GM23338 (cell line): ENCODE data around the gene ZNF804A. TPM values are rescaled to one million over a fixed set of nuclear protein-coding genes. Genes with fewer than 3 reads are reported as not detected.

Experiments
- ATAC-seq: fragments of 200-7000 bp; cut with Tn5 transposase; 3 replicates; pipeline ENCODE4 v1.9.1; 2020
- DNase-seq: peaks from one replicate; pipeline ENCODE4 v3.0.0-alpha.2; 2015; ENCODE audit warnings: low spot score
- H2AFZ ChIP-seq: fragments of 200-600 bp; sonication (generic); 2 replicates; pipeline ENCODE4 v1.8.0; 2016; ENCODE audit warnings: antibody characterized with exemption, mild to moderate bottlenecking, moderate library complexity
- H3F3A ChIP-seq: fragments of 200-600 bp; sonication (generic); replicated peaks from 2 replicates; pipeline ENCODE4 v1.8.0; 2017; ENCODE audit warnings: antibody characterized with exemption, mixed run types, low read depth
- H3K27ac ChIP-seq: fragments of 200-600 bp; sonication (generic); 2 replicates; pipeline ENCODE4 v1.6.1; 2016; ENCODE audit warnings: low read depth
- H3K27me3 ChIP-seq: fragments of 200-600 bp; sonication (generic); 2 replicates; pipeline ENCODE4 v1.8.0; 2016; ENCODE audit warnings: mild to moderate bottlenecking, mixed run types, moderate library complexity; ENCODE audit not compliant: insufficient read depth
- H3K36me3 ChIP-seq: fragments of 200-600 bp; sonication (generic); 2 replicates; pipeline ENCODE4 v1.8.0; 2016; ENCODE audit warnings: mild to moderate bottlenecking; ENCODE audit not compliant: insufficient read depth
- H3K4me1 ChIP-seq: fragments of 200-600 bp; sonication (generic); 2 replicates; pipeline ENCODE4 v1.8.0; 2016; ENCODE audit warnings: mild to moderate bottlenecking, moderate library complexity; ENCODE audit not compliant: insufficient read depth
- H3K4me2 ChIP-seq: fragments of 200-600 bp; sonication (generic); 2 replicates; pipeline ENCODE4 v1.7.1; 2017; ENCODE audit warnings: mixed run types
- H3K4me3 ChIP-seq: fragments of 200-600 bp; sonication (generic); 2 replicates; pipeline ENCODE4 v1.6.1; 2016; ENCODE audit warnings: mixed run types
- H3K79me2 ChIP-seq: fragments of 200-600 bp; sonication (generic); replicated peaks from 2 replicates; pipeline ENCODE4 v1.8.0; 2017; ENCODE audit warnings: mild to moderate bottlenecking; ENCODE audit not compliant: insufficient read depth
- H3K9me2 ChIP-seq: fragments of 200-600 bp; sonication (generic); 2 replicates; pipeline ENCODE4 v1.8.0; 2017; ENCODE audit not compliant: insufficient read depth
- H4K20me1 ChIP-seq: fragments of 200-600 bp; sonication (generic); replicated peaks from 2 replicates; pipeline ENCODE4 v1.8.0; 2017; ENCODE audit warnings: mild to moderate bottlenecking; ENCODE audit not compliant: insufficient read depth
- H3K27ac Mint-ChIP-seq: 2 replicates; pipeline ENCODE4 v1.8.0; 2020; ENCODE audit warnings: inconsistent platforms, mild to moderate bottlenecking, moderate library complexity, mixed read lengths
- H3K27me3 Mint-ChIP-seq: 3 replicates; pipeline ENCODE4 v1.8.0; 2022; ENCODE audit warnings: low read depth, mild to moderate bottlenecking, moderate library complexity, mixed read lengths, inconsistent platforms; ENCODE audit not compliant: insufficient read depth, poor library complexity
- H3K36me3 Mint-ChIP-seq: 3 replicates; pipeline ENCODE4 v1.8.0; 2021; ENCODE audit warnings: low read depth, mild to moderate bottlenecking, inconsistent platforms, moderate library complexity, mixed read lengths
- H3K4me1 Mint-ChIP-seq: 3 replicates; pipeline ENCODE4 v1.8.0; 2020; ENCODE audit warnings: mild to moderate bottlenecking, inconsistent platforms, mixed read lengths
- H3K4me3 Mint-ChIP-seq: 3 replicates; pipeline ENCODE4 v1.8.0; 2021; ENCODE audit warnings: moderate library complexity, mild to moderate bottlenecking, inconsistent platforms, mixed read lengths
- H3K9me3 Mint-ChIP-seq: 3 replicates; pipeline ENCODE4 v1.8.0; 2020; ENCODE audit warnings: moderate library complexity, mild to moderate bottlenecking, inconsistent platforms, mixed read lengths
- CREB1 ChIP-seq: fragments of 250-450 bp; sonication (Bioruptor Pico); IDR thresholded peaks from 2 replicates; pipeline ENCODE4 v1.5.0; 2020; ENCODE audit warnings: low read depth, mild to moderate bottlenecking, moderate library complexity
- CTCF ChIP-seq, 2 experiments: fragments of 200-600 bp in 1 of 2; sonication (generic) in 1 of 2; conservative IDR thresholded peaks; 2 replicates each; pipeline versions ENCODE4 v1.5.1 to v1.6.1; 2016 to 2017; ENCODE audit warnings: antibody characterized with exemption in 2 of 2, low read depth in 2 of 2, mild to moderate bottlenecking in 2 of 2, moderate library complexity in 1 of 2
- EZH2phosphoT487 ChIP-seq: fragments of 200-600 bp; sonication (generic); IDR thresholded peaks from one replicate; pipeline ENCODE4 v1.8.1; 2018; ENCODE audit warnings: antibody characterized with exemption; ENCODE audit not compliant: unreplicated experiment
- JUNB ChIP-seq: IDR thresholded peaks from one replicate; pipeline ENCODE4 v1.6.1; 2016; ENCODE audit warnings: antibody characterized with exemption; ENCODE audit not compliant: unreplicated experiment
- POLR2AphosphoS5 ChIP-seq: IDR thresholded peaks from 2 replicates; pipeline ENCODE4 v1.6.1; 2016; ENCODE audit warnings: antibody characterized with exemption, low read depth
- REST ChIP-seq: IDR thresholded peaks from one replicate; pipeline ENCODE4 v1.6.1; 2018; ENCODE audit warnings: antibody characterized with exemption; ENCODE audit not compliant: unreplicated experiment
- ZNF114 ChIP-seq: fragments of 250-450 bp; sonication (Bioruptor Pico); IDR thresholded peaks from 2 replicates; pipeline ENCODE4 v1.5.0; 2020; ENCODE audit warnings: mild to moderate bottlenecking, moderate library complexity
- polyA plus RNA-seq: library from polyadenylated mRNA; unstranded; fragments of >200 nt; fragmentation: Nextera tagmentation; extraction: Ambion mirVana; gene quantifications from 2 replicates; pipeline ENCODE4 v1.2.1, GENCODE V29; 2016
- total RNA-seq: library from RNA; depleted of rRNA; stranded (reverse); fragments of >200 nt; shearing (Covaris generic); gene quantifications from 2 replicates; pipeline ENCODE4 v1.2.3, GENCODE V29; 2014

The ZNF804A gene
- total and polyA plus RNA-seq, 2 experiments from 2014 or later: not detected

DNA sequence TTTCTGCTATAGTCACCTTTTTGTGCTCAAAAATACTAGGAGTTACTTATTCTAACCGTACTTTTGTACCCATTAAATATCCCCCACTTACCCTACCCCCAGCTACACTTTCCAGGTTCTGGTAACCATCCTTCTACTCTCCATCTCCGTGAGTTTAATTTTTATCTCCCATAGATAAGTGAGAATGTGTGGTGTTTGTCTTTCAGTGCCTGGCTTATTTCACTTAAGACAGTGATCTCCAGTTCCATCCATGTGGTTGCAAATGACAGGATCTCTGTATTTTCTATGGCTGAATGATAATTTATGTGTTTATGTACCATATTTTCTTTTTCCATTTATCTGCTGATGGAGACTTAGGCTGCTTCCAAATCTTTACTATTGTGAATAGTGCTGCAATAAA, 323.3 kb downstream of the ZNF804A start:
- no peak for DNase-seq
- no peak for ATAC-seq
- no peaks in the 10 kb centered on the region for H3K4me1 ChIP-seq
- H3K27me3 ChIP-seq: no peaks in the 10 kb centered on the region
- H3K36me3 ChIP-seq: no peaks in the 10 kb centered on the region
- H4K20me1 ChIP-seq: no peaks in the 10 kb centered on the region
- Mint-ChIP-seq H3K36me3 (no peaks in the 10 kb centered on the region), H3K9me3 (no peaks in the 10 kb centered on the region; the same call in 2 of the 3 replicates), H3K27me3 (peaks cover 1% of the 10 kb centered on the region), H3K4me3 (no peak overlapping the region), H3K27ac (no peak overlapping the region), H3K4me1 (no peaks in the 10 kb centered on the region)
- TF ChIP-seq REST: no peak
- no peak overlapping the region for H3K4me2 ChIP-seq
- H3K27ac ChIP-seq: no peak overlapping the region
- H3K4me3 ChIP-seq: no peak overlapping the region
- H3K79me2 ChIP-seq: no peaks in the 10 kb centered on the region
- H2AFZ ChIP-seq: no peak overlapping the region
- no peaks in the 10 kb centered on the region for H3F3A ChIP-seq
- H3K9me2 ChIP-seq: no peaks in the 10 kb centered on the region; the same call in 1 of the 2 replicates

- DNase-seq: no peak
- Mint-ChIP-seq H3K9me3 (no peaks in the 10 kb centered on the region; the same call in 2 of the 3 replicates), H3K4me1 (no peaks in the 10 kb centered on the region), H3K4me3 (no peak overlapping the region), H3K27me3 (peaks cover 1% of the 10 kb centered on the region), H3K27ac (no peak overlapping the region), H3K36me3 (no peaks in the 10 kb centered on the region)
- H3K36me3 ChIP-seq: no peaks in the 10 kb centered on the region
- no peaks in the 10 kb centered on the region for H3K79me2 ChIP-seq
- peaks cover 5% of the 10 kb centered on the region; the same call in 1 of the 2 replicates for H3K9me2 ChIP-seq
- no peak overlapping the region for H2AFZ ChIP-seq
- H4K20me1 ChIP-seq: no peaks in the 10 kb centered on the region
- no peaks in the 10 kb centered on the region for H3K4me1 ChIP-seq
- H3K27me3 ChIP-seq: no peaks in the 10 kb centered on the region
- H3K4me2 ChIP-seq: no peak overlapping the region
- no peak for ATAC-seq
- no peaks in the 10 kb centered on the region for H3F3A ChIP-seq
- TF ChIP-seq CTCF (conservative IDR thresholded peaks at IDR 0.05; ENCODE audit: low read depth in 2 of 2): no peak
- no peak for TF ChIP-seq CREB1 (CRISPR knock-in tag)
- no peak for TF ChIP-seq ZNF114
- no peak for TF ChIP-seq REST
- TF ChIP-seq EZH2phosphoT487: no peak
- no peak for TF ChIP-seq JUNB
- TF ChIP-seq POLR2AphosphoS5: no peak
- no peak overlapping the region for H3K4me3 ChIP-seq
- no peak overlapping the region for H3K27ac ChIP-seq
Observed at GRCh38 chr2:184923751-184924150, 325.4 kb downstream of the ZNF804A start.
